H1 (cell line): Measurements from ENCODE around the gene NEK11. TPM values are rescaled to one million over a fixed set of nuclear protein-coding genes. Genes with fewer than 3 reads are reported as not detected.

ENCODE experiments used
- CHD2 ChIP-seq: IDR thresholded peaks from 2 replicates; pipeline ENCODE4 v1.6.1; 2012; ENCODE audit warnings: low read length, improper control_type of control experiment
- KDM1A ChIP-seq: fragments of 200-600, 300-600 bp; sonication (generic); IDR thresholded peaks from 2 replicates; pipeline ENCODE4 v1.7.1; 2016; ENCODE audit warnings: mild to moderate bottlenecking, low read length, borderline replicate concordance
- SAP30 ChIP-seq: fragments of 300-600 bp; sonication (generic); IDR thresholded peaks from 2 replicates; pipeline ENCODE4 v1.7.1; 2012; ENCODE audit warnings: low read length, moderate library complexity, mild to moderate bottlenecking, inconsistent platforms; ENCODE audit not compliant: insufficient read depth, insufficient replicate concordance
- SIX5 ChIP-seq: IDR thresholded peaks from 2 replicates; pipeline ENCODE4 v1.6.1; 2011; ENCODE audit warnings: mild to moderate bottlenecking, low read depth, low read length
- SP4 ChIP-seq: IDR thresholded peaks from 2 replicates; pipeline ENCODE4 v1.6.1; 2012; ENCODE audit warnings: low read length, inconsistent platforms
- TAF7 ChIP-seq: optimal IDR thresholded peaks from 2 replicates; pipeline ENCODE3; 2011; ENCODE audit warnings: low read depth, mild to moderate bottlenecking, inconsistent platforms, low read length, moderate library complexity, borderline replicate concordance
- TBP ChIP-seq: IDR thresholded peaks from 2 replicates; pipeline ENCODE4 v1.6.1; 2011; ENCODE audit warnings: low read depth, low read length, improper control_type of control experiment
- YY1 ChIP-seq: IDR thresholded peaks from 2 replicates; pipeline ENCODE4 v1.6.1; 2011; ENCODE audit warnings: low read depth, mild to moderate bottlenecking, low read length
- ZNF274 ChIP-seq: IDR thresholded peaks from 2 replicates; pipeline ENCODE4 v1.7.0; 2012; ENCODE audit warnings: low read length, borderline replicate concordance; ENCODE audit errors: extremely low read depth
- polyA plus RNA-seq, 7 experiments: library from polyadenylated mRNA; depleted of rRNA in 3 of 7; stranded (reverse) in 5 of 7; unstranded in 2 of 7; fragments of >200 nt in 5 of 7; fragments of 200-250 nt in 2 of 7; gene quantifications; 1 replicate in 5 of 7; 2 replicates in 1 of 7; 4 replicates in 1 of 7; pipeline versions ENCODE4 v1.2.1 to v1.2.3, GENCODE V29; 2011 to 2013; ENCODE audit warnings: missing spikeins in 2 of 7, mixed read lengths in 2 of 7
- total RNA-seq: library from RNA; stranded (reverse); fragmentation: NEBNext Ultra II Directional; extraction: Animal tissue kit (Norgen Biotek cat#: 25700); gene quantifications from 2 replicates; pipeline ENCODE4 v1.2.1, GENCODE V29; 2021

NEK11 gene
- total and polyA plus RNA-seq, 2 of the 8 experiments (the other 6 are each of a cell fraction or from before 2014, with no cell fraction given) = 0.60 TPM; not detected in 1

DNA sequence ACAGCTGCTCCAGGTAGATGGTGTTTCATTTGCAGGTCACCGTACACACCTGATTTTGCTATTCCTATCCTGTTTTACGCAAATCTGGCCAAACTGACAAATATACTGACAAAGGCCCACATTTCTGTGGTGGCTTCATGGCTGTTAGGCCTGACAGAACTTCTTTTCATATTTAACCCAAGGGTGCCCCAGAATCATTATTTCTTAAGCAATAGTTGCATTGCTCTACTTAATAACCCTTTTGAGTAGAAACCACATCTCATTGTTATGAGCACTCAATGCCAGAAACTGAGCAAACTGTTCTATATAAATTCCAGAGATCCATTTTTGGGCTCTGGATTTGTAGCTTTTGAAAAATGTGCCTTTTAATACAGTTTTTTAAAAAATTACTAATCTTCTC lies 19.4 kb upstream of the NEK11 start (continued):
- TF ChIP-seq KDM1A (no peak), TBP (no peak), ZNF274 (no peak), CHD2 (no peak), YY1 (no peak), SIX5 (no peak), SP4 (no peak), SAP30 (no peak), TAF7 (no peak)
